Trophoblast cell (in vitro differentiated cells and primary cell): ENCODE data around the gene LY86.
"Not testable (repeated sequence)": the region's sequence is repeated elsewhere in the genome, so short reads cannot be mapped to it uniquely, and the experiment has no call there.

Experiments
- DNase-seq, 2 donors: peaks; one replicate each; pipeline ENCODE4 v3.0.0-alpha.2; 2016
- H2AFZ ChIP-seq: 2 replicates; pipeline ENCODE4 v1.6.1; 2013; ENCODE audit warnings: low read length, moderate library complexity, mild to moderate bottlenecking; ENCODE audit not compliant: insufficient read depth, poor library complexity
- H2AK5ac ChIP-seq: 2 replicates; pipeline ENCODE4 v1.6.1; 2013; ENCODE audit warnings: mild to moderate bottlenecking, low read length
- H2BK120ac ChIP-seq: 2 replicates; pipeline ENCODE4 v1.6.1; 2013; ENCODE audit warnings: low read length, mild to moderate bottlenecking, moderate library complexity; ENCODE audit not compliant: insufficient read depth, poor library complexity
- H2BK12ac ChIP-seq: 2 replicates; pipeline ENCODE4 v1.6.1; 2013; ENCODE audit warnings: mild to moderate bottlenecking, low read length, moderate library complexity
- H2BK5ac ChIP-seq: 2 replicates; pipeline ENCODE4 v1.6.1; 2013; ENCODE audit warnings: low read length, low read depth, moderate library complexity, mild to moderate bottlenecking; ENCODE audit not compliant: poor library complexity
- H3K14ac ChIP-seq: 2 replicates; pipeline ENCODE4 v1.6.1; 2013; ENCODE audit warnings: mild to moderate bottlenecking, low read length
- H3K18ac ChIP-seq: 2 replicates; pipeline ENCODE4 v1.6.1; 2013; ENCODE audit warnings: mild to moderate bottlenecking, low read length
- H3K23ac ChIP-seq: 2 replicates; pipeline ENCODE4 v1.6.1; 2013; ENCODE audit warnings: low read length
- H3K27ac ChIP-seq: 2 replicates; pipeline ENCODE4 v1.5.1; 2013; ENCODE audit warnings: low read depth, mild to moderate bottlenecking, inconsistent platforms, low read length, moderate library complexity
- H3K27me3 ChIP-seq: 2 replicates; pipeline ENCODE4 v1.6.1; 2013; ENCODE audit warnings: inconsistent platforms, mild to moderate bottlenecking, low read length, moderate library complexity; ENCODE audit not compliant: insufficient read depth
- H3K36me3 ChIP-seq, 2 experiments: 1 replicate in 1 of 2; 2 replicates in 1 of 2; pipeline ENCODE4 v1.6.1; 2013; ENCODE audit warnings: low read length in 2 of 2, mild to moderate bottlenecking in 2 of 2, moderate library complexity in 1 of 2; ENCODE audit not compliant: insufficient read depth in 2 of 2, control insufficient read depth in 1 of 2
- H3K4ac ChIP-seq: 2 replicates; pipeline ENCODE4 v1.6.1; 2013; ENCODE audit warnings: low read depth, mild to moderate bottlenecking, low read length, moderate library complexity
- H3K4me1 ChIP-seq, 2 experiments: 1 replicate in 1 of 2; 2 replicates in 1 of 2; pipeline ENCODE4 v1.6.1; 2013; ENCODE audit warnings: low read length in 2 of 2, mild to moderate bottlenecking in 2 of 2, moderate library complexity in 1 of 2; ENCODE audit not compliant: insufficient read depth in 2 of 2, control insufficient read depth in 1 of 2
- H3K4me2 ChIP-seq: 2 replicates; pipeline ENCODE4 v1.6.1; 2013; ENCODE audit warnings: inconsistent platforms, mild to moderate bottlenecking, low read length, moderate library complexity
- H3K4me3 ChIP-seq: 2 replicates; pipeline ENCODE4 v1.5.1; 2013; ENCODE audit warnings: mild to moderate bottlenecking, low read depth, low read length, inconsistent platforms
- H3K79me1 ChIP-seq: one replicate; pipeline ENCODE4 v1.6.1; 2013; ENCODE audit warnings: low read length
- H3K79me2 ChIP-seq: 2 replicates; pipeline ENCODE4 v1.6.1; 2013; ENCODE audit warnings: low read length, mild to moderate bottlenecking; ENCODE audit not compliant: control insufficient read depth, insufficient read depth, poor library complexity
- H3K9ac ChIP-seq: 2 replicates; pipeline ENCODE4 v1.6.1; 2013; ENCODE audit warnings: mild to moderate bottlenecking, low read length
- H3K9me3 ChIP-seq: 2 replicates; pipeline ENCODE4 v1.6.1; 2013; ENCODE audit warnings: low read depth, mild to moderate bottlenecking, control low read depth, inconsistent platforms, low read length; ENCODE audit not compliant: insufficient read depth
- H4K12ac ChIP-seq: 2 replicates; pipeline ENCODE4 v1.6.1; 2013; ENCODE audit warnings: low read depth, mild to moderate bottlenecking, low read length, moderate library complexity
- H4K8ac ChIP-seq: 2 replicates; pipeline ENCODE4 v1.6.1; 2013; ENCODE audit warnings: low read depth, mild to moderate bottlenecking, low read length, moderate library complexity
- H4K91ac ChIP-seq: one replicate; pipeline ENCODE4 v1.6.1; 2013; ENCODE audit warnings: low read depth, mild to moderate bottlenecking, low read length, moderate library complexity
- WGBS: extraction: QIAGEN DNeasy Blood & Tissue Kit; methylation state at CpG from one replicate; pipeline ENCODE4 v1.1.7; 2013; ENCODE audit warnings: missing lambda C conversion rate; ENCODE audit not compliant: insufficient read length, insufficient coverage; ENCODE audit errors: extremely low coverage; 5-methylcytosine and 5-hydroxymethylcytosine counted together

The LY86 gene

DNA sequence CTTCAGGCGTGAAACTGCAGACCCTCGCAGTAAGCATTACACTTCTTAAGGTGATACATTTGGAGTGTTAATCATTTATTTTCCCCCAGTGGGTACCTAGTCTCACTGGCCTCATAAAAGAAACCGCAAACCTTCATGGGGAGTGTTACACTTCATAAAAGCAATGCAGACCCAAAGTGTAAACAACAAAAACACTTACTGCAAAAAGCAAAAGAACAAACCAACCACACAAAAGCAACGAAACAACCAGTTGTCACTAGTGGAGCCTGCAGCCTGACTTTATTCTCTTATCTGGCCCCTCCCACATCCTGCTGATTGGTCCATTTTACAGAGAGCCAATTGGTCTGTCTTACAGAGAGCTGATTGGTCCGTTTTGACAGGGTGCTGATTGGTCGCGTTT lies 23.8 kb downstream of the LY86 start:
- H3K23ac ChIP-seq: no peak overlapping the region
- H3K27ac ChIP-seq: no peak overlapping the region
- no peak overlapping the region for H2AK5ac ChIP-seq
- H3K9me3 ChIP-seq: peaks cover 4% of the 10 kb centered on the region
- H3K27me3 ChIP-seq: no peaks in the 10 kb centered on the region
- H4K12ac ChIP-seq: no peak overlapping the region
- no peak overlapping the region for H2AFZ ChIP-seq
- H3K4me3 ChIP-seq: no peak overlapping the region
- no peak overlapping the region for H4K8ac ChIP-seq
- no peaks in the 10 kb centered on the region for H3K79me1 ChIP-seq
- H3K18ac ChIP-seq: no peak overlapping the region
- WGBS: no CpG with 5 or more reads among the region's 7 CpGs
- H3K79me2 ChIP-seq: no peaks in the 10 kb centered on the region
- H3K14ac ChIP-seq: no peak overlapping the region
- H3K4me1 ChIP-seq: no peaks in the 10 kb centered on the region
- no peak overlapping the region for H4K91ac ChIP-seq
- no peaks in the 10 kb centered on the region for H3K36me3 ChIP-seq
- no peak overlapping the region for H2BK12ac ChIP-seq
- no peak overlapping the region for H3K4ac ChIP-seq
- no peak overlapping the region for H3K4me2 ChIP-seq
- H3K9ac ChIP-seq: no peak overlapping the region
- no peak for DNase-seq
- no peak overlapping the region for H2BK120ac ChIP-seq
- H2BK5ac ChIP-seq: no peak overlapping the region

DNA sequence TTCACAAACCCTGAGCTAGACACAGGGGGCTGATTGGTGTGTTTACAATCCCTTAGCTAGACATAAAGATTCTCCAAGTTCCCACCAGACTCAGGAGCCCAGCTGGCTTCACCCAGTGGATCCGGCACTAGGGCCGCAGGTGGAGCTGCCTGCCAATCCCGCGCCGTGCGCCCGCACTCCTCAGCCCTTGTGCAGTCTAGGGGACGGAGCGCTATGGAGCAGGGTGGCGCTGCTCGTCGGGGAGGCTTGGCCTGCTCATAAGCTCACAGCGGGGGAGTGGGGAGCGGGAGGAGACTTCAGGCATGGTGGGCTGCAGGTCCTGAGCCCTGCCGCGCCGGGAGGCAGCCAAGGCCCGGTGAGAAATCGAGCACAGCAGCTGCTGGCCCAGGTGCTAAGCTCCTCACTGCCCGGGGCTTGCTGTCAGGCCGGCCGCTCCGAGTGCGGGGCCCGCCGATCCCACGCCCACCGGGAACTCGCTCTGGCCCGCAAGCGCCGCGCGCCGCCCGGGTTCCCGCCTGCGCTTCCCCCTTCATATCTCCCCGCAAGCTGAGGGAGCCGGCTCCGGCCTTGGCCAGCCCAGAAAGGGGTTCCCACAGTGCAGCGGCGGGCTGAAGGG lies 24.7 kb downstream of the LY86 start:
- H3K79me1 ChIP-seq, H3K23ac ChIP-seq, H2AFZ ChIP-seq, H2BK120ac ChIP-seq, H3K27me3 ChIP-seq, H4K91ac ChIP-seq, H3K14ac ChIP-seq, H3K27ac ChIP-seq, H3K9me3 ChIP-seq, H2BK12ac ChIP-seq, H2BK5ac ChIP-seq, H4K8ac ChIP-seq, H3K4me2 ChIP-seq, H3K4me1 ChIP-seq, H3K36me3 ChIP-seq, H4K12ac ChIP-seq, DNase-seq, H3K79me2 ChIP-seq, H3K4me3 ChIP-seq, H3K9ac ChIP-seq, H3K18ac ChIP-seq, H2AK5ac ChIP-seq, H3K4ac ChIP-seq: not testable (repeated sequence)
- WGBS: no CpG with 5 or more reads among the region's 43 CpGs

DNA sequence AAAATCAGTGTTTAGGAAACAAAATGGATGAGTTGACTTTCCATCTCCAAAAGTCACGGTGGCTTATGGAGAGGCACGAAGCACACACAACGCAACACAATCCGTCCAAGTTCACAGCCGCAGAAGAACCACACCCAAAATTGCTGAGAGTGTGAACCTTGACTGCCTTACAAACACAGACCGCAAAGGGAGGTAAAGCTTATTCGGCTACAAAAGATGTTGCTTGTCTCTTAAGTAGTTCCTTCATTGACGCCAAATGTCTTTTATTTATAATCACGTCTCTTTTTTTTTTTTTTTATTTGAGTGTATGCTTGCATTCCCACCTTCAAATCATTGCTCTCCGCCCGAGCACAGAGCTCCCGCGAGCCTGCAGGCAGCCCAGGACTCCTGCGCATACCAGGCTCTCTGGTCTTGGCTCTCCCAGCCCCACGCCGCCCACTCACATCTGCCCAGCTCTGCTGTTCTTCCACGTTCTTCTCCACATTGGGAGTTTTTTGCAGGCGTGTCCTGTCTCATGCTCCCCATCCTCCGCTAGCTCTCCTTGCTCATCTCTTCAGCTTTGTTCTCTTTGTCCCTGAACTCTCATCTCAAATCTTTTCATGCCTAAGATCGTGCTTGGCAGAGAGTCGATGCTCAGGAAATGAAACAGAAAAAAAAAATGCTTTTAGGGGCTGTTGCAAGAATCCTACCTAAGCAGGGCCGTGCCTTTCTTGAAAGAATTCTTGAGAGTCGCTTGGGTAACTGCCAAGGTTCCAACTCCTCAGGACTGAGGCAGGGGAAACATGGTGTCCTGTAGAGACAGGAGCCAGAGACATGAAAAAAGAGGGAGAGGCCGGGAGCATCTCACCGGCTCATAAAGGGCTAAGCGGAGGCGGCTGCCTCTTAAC lies 25.8 kb downstream of the LY86 start:
- Histone ChIP-seq H3K79me2 (no peaks in the 10 kb centered on the region), H2BK120ac (no peak overlapping the region), H4K91ac (no peak overlapping the region), H3K9me3 (peaks cover 4% of the 10 kb centered on the region), H4K8ac (no peak overlapping the region), H3K4me2 (no peak overlapping the region), H3K4ac (no peak overlapping the region), H3K27ac (no peak overlapping the region), H2AFZ (no peak overlapping the region), H3K23ac (no peak overlapping the region), H3K4me1 (no peaks in the 10 kb centered on the region), H3K79me1 (no peaks in the 10 kb centered on the region), H3K14ac (no peak overlapping the region), H2BK12ac (no peak overlapping the region), H3K18ac (no peak overlapping the region), H2AK5ac (no peak overlapping the region), H3K36me3 (no peaks in the 10 kb centered on the region), H3K4me3 (no peak overlapping the region), H3K9ac (no peak overlapping the region), H3K27me3 (no peaks in the 10 kb centered on the region), H4K12ac (no peak overlapping the region), H2BK5ac (no peak overlapping the region)
- no CpG with 5 or more reads among the region's 27 CpGs for WGBS
- no peak for DNase-seq

DNA sequence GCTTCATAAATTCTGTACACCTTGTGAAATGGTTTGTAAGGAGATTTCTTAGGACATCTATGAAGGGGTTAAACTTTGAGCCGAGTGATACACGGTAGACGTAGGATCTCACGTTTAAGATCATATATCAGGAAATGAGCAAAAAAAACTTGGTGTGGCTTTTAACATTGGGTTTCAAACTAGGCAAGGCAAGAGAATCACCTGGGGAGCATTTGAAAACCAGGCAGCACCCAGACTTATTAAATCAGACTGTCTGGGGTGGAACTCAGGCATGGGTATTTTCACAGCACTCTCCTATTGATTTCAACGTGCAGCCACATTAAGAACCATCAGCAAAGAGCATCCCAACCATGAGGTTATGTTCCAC lies 26.4 kb downstream of the LY86 start:
- no peak for DNase-seq
- H2BK12ac ChIP-seq: no peak overlapping the region
- no CpG with 5 or more reads among the region's 5 CpGs for WGBS
- H3K4me3 ChIP-seq: no peak overlapping the region
- H4K8ac ChIP-seq: no peak overlapping the region
- no peak overlapping the region for H3K4ac ChIP-seq
- H3K36me3 ChIP-seq: no peaks in the 10 kb centered on the region
- H3K9me3 ChIP-seq: peaks cover 3% of the 10 kb centered on the region
- H3K79me1 ChIP-seq: no peaks in the 10 kb centered on the region
- no peak overlapping the region for H4K12ac ChIP-seq
- H3K18ac ChIP-seq: no peak overlapping the region
- H3K14ac ChIP-seq: no peak overlapping the region
- no peak overlapping the region for H3K4me2 ChIP-seq
- H2BK120ac ChIP-seq: no peak overlapping the region
- H3K23ac ChIP-seq: no peak overlapping the region
- H4K91ac ChIP-seq: no peak overlapping the region
- no peak overlapping the region for H2BK5ac ChIP-seq
- no peaks in the 10 kb centered on the region for H3K4me1 ChIP-seq
- no peak overlapping the region for H3K9ac ChIP-seq
- no peaks in the 10 kb centered on the region for H3K79me2 ChIP-seq
- H3K27ac ChIP-seq: no peak overlapping the region
- no peaks in the 10 kb centered on the region for H3K27me3 ChIP-seq
- H2AFZ ChIP-seq: no peak overlapping the region
- no peak overlapping the region for H2AK5ac ChIP-seq
